T1000 (cell line): Measurements from ENCODE around the gene GALNT17.

Experiments used
- DNase-seq: peaks from one replicate; lab custom pipeline; 2025; ENCODE audit warnings: mixed read lengths; lab: John Stamatoyannopoulos, UW

Gene GALNT17

GRCh38 chr7:71339924-71340323 lies 208.0 kb downstream of the GALNT17 start:
- no peak for DNase-seq

- DNase-seq = no peak
These were observed 210.3 kb downstream of the GALNT17 start for GRCh38 chr7:71342202-71342601.

- DNase-seq = no peak
These were observed 211.1 kb downstream of the GALNT17 start for GRCh38 chr7:71343039-71343438.

- no peak for DNase-seq
These were observed 211.9 kb downstream of the GALNT17 start for GRCh38 chr7:71343892-71344291.

GRCh38 chr7:71345117-71345884 lies 213.4 kb downstream of the GALNT17 start:
- no peak for DNase-seq

- DNase-seq = no peak
These were observed 217.1 kb downstream of the GALNT17 start for GRCh38 chr7:71348821-71349681.

- no peak for DNase-seq
These were observed 217.9 kb downstream of the GALNT17 start for GRCh38 chr7:71349682-71350481.

- DNase-seq = no peak
These were observed 218.7 kb downstream of the GALNT17 start for GRCh38 chr7:71350680-71351079.

- DNase-seq = no peak
These were observed 222.8 kb downstream of the GALNT17 start for GRCh38 chr7:71354716-71355115.

GRCh38 chr7:71361451-71362032 lies 229.6 kb downstream of the GALNT17 start:
- no peak for DNase-seq

GRCh38 chr7:71362240-71362639 lies 230.3 kb downstream of the GALNT17 start:
- DNase-seq = no peak

- DNase-seq = no peak
These were observed 231.3 kb downstream of the GALNT17 start for GRCh38 chr7:71363223-71363622.

GRCh38 chr7:71363627-71364026 lies 231.7 kb downstream of the GALNT17 start:
- DNase-seq = no peak

- DNase-seq = no peak
These were observed 232.6 kb downstream of the GALNT17 start for GRCh38 chr7:71364551-71364950.

- no peak for DNase-seq
These were observed 241.0 kb downstream of the GALNT17 start for GRCh38 chr7:71372991-71373390.

- DNase-seq = no peak
These were observed 245.1 kb downstream of the GALNT17 start for GRCh38 chr7:71377062-71377461.

GRCh38 chr7:71377469-71377868 lies 245.5 kb downstream of the GALNT17 start:
- DNase-seq = no peak

GRCh38 chr7:71384094-71384493 lies 252.2 kb downstream of the GALNT17 start:
- DNase-seq = no peak

GRCh38 chr7:71385330-71385729 lies 253.4 kb downstream of the GALNT17 start:
- DNase-seq = no peak

- DNase-seq = no peak
These were observed 254.3 kb downstream of the GALNT17 start for GRCh38 chr7:71386152-71386785.

- no peak for DNase-seq
These were observed 256.2 kb downstream of the GALNT17 start for GRCh38 chr7:71388181-71388580.
